GM18505 (cell line): ENCODE measurements around the gene IGFBPL1.

ENCODE experiments used
- ATAC-seq: cut with Tn5 transposase; IDR thresholded peaks from one replicate; pipeline ENCODE4 v1.9.1; 2021; ENCODE audit not compliant: unreplicated experiment
- POLR2A ChIP-seq: IDR thresholded peaks from 4 replicates; pipeline ENCODE4 v1.6.1; 2011; ENCODE audit warnings: borderline replicate concordance; ENCODE audit not compliant: insufficient read depth, insufficient read length; ENCODE audit errors: extremely low read depth

The IGFBPL1 gene

DNA sequence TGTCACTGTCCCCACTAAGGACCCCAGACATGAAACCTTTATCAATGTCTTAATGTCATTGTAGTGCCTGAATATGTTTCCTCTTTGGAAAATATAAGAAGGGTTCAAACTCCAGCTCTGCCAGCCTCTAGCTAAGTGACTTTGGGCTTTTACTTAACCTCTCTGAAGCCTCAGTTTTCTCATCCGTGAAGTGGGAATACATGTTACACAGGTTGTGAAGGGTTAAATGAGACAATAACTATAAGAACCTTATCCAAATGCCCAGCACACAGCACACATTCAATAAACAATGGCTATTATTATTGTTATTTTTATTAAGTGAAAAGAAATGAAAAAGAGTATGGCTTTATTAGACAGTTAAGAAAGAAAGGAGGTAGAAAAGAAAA lies 15.7 kb upstream of the IGFBPL1 start:
- ATAC-seq, result no peak
- TF ChIP-seq POLR2A, result no peak

DNA sequence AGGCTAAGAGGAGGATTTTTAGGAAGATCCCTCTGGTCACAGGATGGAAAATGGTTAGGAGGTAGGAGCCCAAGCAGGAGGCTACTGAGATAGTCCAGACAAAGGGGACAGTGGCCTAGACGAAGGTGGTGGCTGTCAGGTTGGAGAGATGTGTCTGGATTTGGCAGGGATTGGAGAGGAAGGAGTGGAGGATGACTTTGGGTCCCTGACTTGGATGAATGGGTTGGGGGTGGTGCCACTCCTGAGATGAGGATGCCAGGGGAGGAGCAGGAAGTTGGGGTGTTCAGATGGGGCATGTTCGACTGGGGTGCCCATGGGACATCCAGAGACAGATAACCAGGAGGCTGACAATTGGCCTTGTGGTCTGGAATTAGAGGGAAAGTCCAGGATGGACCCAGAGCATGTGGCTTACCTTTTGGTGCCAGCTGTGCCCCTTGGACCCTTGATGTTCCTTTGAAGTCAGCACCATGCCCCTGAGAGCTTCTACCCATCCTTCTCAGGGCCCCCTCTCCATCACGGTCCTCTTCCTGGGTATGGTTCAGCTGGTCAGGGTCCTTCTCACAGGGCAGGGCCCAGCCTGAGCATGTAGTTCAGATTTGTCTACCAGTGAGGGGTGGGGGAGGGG lies 15.1 kb upstream of the IGFBPL1 start:
- ATAC-seq, result no peak
- TF ChIP-seq POLR2A, result no peak

DNA sequence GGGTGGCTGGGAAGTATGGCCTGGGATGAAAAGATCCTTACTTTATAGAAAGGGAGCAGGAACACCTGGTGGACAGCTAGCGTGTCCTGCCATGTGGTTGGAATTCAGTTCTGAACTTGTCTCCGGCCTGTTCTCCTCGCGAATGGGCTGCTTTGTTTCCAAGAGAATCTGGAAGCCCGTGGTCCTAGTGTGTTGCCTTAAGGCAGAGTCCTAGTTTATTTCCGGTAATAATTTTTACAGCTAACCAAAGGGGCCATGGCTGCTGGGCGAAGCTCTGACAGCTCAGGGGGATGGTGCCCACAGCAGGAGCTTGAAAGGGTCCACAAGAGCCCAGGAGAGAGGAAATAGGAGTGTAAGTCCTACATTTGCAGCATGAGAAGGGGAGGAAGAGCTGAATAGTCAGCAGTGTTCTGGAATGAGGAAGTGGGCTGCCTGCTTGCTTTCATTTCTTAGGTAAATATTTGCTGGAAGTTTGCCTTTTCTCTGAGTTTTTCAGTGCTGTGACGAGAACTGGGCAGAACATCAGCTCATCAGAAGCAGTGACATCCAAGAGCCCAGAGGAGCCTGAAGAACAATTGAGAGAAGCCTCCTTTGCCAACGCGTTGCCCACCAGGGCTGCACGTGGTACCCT lies 13.1 kb upstream of the IGFBPL1 start:
- peak; percentile 53 for ATAC-seq
- no peak for TF ChIP-seq POLR2A

DNA sequence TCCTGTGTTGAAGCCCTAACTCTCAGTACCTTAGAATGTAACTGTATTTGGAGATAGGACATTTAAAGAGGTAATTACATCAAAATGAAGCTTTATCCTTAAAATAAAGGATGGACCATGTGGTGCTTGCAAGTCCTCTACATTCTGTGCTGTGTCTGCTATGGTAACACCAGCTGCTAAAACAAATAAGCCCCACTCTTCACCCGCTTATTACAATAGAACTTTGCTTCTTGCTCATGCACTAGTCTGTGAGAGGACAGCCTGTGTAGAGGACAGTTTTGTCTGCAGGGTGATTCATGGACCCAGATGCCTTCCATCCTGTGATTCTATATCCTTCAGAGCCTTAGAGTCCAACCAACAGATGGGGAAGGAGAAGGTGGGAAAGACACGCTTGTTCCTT lies 12.5 kb upstream of the IGFBPL1 start:
- no peak for TF ChIP-seq POLR2A

GRCh38 chr9:38435521-38435920 lies 11.3 kb upstream of the IGFBPL1 start:
- TF ChIP-seq POLR2A, result no peak
- ATAC-seq, result no peak

More for the DNA sequence above, 12.5 kb upstream of the IGFBPL1 start:
- no peak for ATAC-seq

- ATAC-seq, result no peak
- TF ChIP-seq POLR2A, result no peak
Measured at GRCh38 chr9:38434853-38435252, 10.6 kb upstream of the IGFBPL1 start.

DNA sequence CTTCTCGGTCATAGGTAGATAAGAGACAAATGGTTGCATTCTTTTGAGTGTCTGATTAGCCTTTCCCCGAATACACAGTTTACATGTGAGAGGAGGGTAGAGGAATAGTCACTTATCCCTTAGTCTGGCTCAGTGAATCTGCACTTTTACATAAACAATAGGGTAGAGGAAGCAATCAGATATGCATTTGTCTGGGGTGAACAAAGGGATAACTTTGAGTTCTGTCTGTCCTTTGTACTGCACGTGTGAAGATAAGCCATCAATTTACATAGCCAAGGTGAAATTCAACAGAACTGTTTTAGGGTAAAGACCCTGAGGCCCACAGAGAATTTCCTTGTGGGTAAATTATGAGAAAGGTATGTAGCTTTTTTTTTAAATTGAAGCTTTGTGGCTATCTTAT lies 10.1 kb upstream of the IGFBPL1 start:
- TF ChIP-seq POLR2A, result no peak
- ATAC-seq, result no peak

DNA sequence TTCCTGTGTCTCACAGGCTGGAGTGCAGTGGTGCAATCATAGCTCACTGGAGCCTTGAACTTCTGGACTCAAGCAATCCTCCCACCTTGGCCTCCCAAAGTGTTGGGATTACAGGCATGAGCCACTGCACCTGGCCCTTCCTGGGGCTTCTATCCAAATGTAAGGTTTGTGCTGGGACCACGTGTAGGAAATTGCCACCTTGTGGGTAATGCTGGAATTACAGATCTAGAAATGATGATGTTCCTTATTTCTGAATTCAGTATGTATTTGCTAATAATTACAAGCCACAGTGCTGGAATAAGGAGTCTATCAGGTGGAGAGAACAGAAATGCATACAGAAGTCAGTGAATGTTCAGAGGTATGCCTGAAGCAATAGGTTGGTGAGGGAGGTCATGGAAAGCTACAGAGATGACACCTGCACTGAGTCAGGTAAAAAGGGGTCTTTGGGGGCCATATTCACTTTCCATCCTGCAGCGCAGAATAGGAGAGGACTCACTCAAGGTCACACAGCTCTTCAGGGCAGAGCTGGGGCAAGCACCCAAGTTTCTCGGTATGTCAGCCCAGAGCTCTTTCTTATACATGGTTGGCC lies 8.8 kb upstream of the IGFBPL1 start:
- no peak for ATAC-seq
- TF ChIP-seq POLR2A, result no peak

- no peak for TF ChIP-seq POLR2A
Measured at GRCh38 chr9:38431116-38431515, 6.9 kb upstream of the IGFBPL1 start.

DNA sequence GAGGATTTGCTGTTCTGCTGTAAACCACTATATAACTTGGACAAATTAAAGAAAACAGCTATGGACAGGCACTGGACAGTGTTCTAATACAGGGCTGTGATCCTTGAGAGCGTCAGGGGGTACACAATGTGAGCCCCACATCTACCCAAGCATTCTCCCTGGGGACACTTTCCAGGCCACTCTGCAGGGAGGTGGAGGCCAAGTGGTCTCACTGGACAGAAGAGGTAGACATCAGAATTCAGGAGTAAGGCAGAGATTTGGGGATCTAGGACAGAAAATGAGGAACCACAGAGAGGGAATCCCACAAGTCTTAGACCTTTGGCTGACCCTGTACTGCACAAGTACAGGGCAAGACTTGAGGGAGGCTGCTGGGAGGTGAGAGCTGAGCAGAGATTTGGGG lies 3.8 kb upstream of the IGFBPL1 start:
- ATAC-seq, result no peak
- no peak for TF ChIP-seq POLR2A

More at GRCh38 chr9:38431116-38431515, 6.9 kb upstream of the IGFBPL1 start:
- no peak for ATAC-seq

DNA sequence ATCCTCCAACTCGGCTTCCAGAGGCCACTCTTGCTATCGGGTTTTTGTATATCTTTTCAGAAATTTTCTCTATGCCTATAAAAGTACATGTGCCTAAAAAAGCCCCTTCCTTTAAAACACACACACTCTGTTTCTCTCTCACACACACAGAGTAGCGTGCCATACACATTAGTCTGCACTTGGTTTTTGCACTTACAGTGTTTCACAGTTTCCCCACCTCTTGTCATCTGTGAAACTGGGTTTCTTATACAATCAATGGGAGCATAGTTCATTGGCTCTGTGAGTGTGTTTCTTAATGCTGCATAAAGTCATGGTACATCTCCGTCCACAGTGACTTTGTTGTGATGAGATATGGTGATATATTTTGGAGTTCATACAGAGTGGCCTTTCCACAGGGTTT lies 664 bp upstream of the IGFBPL1 start:
- no peak for TF ChIP-seq POLR2A
- no peak for ATAC-seq

- no peak for ATAC-seq
- no peak for TF ChIP-seq POLR2A
Measured at GRCh38 chr9:38423273-38423972, 831 bp downstream of the IGFBPL1 start.

- TF ChIP-seq POLR2A, result no peak
- ATAC-seq, result no peak
Measured at GRCh38 chr9:38422555-38423260, 1.5 kb downstream of the IGFBPL1 start.
